ENCODE data around the gene HTR4. TPM values are rescaled to one million over a fixed set of nuclear protein-coding genes. Genes with fewer than 3 reads are reported as not detected.

The HTR4 gene
- total RNA-seq, 1 experiment from 2014 or later = not detected

DNA sequence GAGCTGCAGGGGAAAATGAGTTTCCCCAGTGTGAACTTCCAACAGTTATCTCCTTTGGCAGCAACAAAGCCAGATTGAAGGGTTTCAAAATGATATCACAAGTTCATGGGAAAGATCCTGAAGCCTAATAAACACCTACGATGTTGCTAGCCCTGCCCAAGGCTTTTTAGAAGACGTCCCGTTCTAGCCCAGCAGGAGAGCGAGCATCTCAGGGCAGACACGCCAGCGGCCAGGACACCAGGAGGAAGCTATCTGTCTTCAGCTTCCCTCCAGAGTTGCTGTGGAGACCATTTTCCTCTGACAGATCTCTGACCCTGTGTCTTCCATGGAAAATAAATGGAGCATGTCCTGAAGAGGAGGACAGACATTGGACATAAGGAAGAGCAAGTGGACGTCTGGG lies 172.1 kb downstream of the HTR4 start:
- no peak for TF ChIP-seq ATF3 (IDR thresholded peaks at IDR 0.05)
- intact Hi-C loops (cut with micrococcal nuclease) = loop anchor here (5.0 kb wide), 2 partner anchors 190 to 305 kb away; no protein-coding TSS in a partner anchor
- ChIA-PET POLR2A (no interaction called here), RAD21 (ENCODE audit: low non-redundant PET in 1 of 2, low total read pairs in 2 of 2, uncharacterized antibody in 2 of 2, unreplicated experiment in 2 of 2) (no interaction called here), CTCF (interaction anchor here (1.2 kb wide), 1 partner anchor 249 kb away, joined by 4 read pairs; no protein-coding TSS in a partner anchor)
- 0 out of 4 replicates have a peak, but pooled peaks cover 0 to 4% of the 10 kb centered on the region in 2 experiments for H3K4me1 ChIP-seq (ENCODE audit: control insufficient read depth in 1 of 2, insufficient read depth in 2 of 2, low read length in 2 of 2)
- H2AFZ ChIP-seq (ENCODE audit: low read depth, low read length, poor library complexity, severe bottlenecking) = peak overlapping the region; percentile 94
- ATAC-seq (no peak), DNase-seq (ENCODE audit: low read depth, low spot score) (no peak)
- H4K20me1 ChIP-seq (ENCODE audit: insufficient read depth) = no peaks in the 10 kb centered on the region
- BruUV-seq (replicated peaks) = no TSS peak
- no peaks in the 10 kb centered on the region for H3K9me3 ChIP-seq (ENCODE audit: control insufficient read depth in 1 of 2, insufficient read depth in 1 of 2, low read depth in 1 of 2, low read length in 2 of 2)
- no peaks in the 10 kb centered on the region for H3K9me2 ChIP-seq (ENCODE audit: insufficient read depth)
- peaks cover 19% of the 10 kb centered on the region; the same call in 1 of the 2 replicates for H3K27me3 ChIP-seq (ENCODE audit: insufficient read depth, low read length)
- H3K4me3 ChIP-seq (replicated peaks in 1 of 2; ENCODE audit: low read depth in 1 of 2, low read length in 2 of 2) = no peak overlapping the region
- no peaks in the 10 kb centered on the region for H3K36me3 ChIP-seq (ENCODE audit: control insufficient read depth in 1 of 2, insufficient read depth in 2 of 2, low read length in 2 of 2)
- no peak overlapping the region for H3K4me2 ChIP-seq (ENCODE audit: low read length)
- no peak overlapping the region for H3K9ac ChIP-seq (ENCODE audit: low read length)
- H3K27ac ChIP-seq (ENCODE audit: low read depth, low read length) = no peak overlapping the region
- no peaks in the 10 kb centered on the region for H3K79me2 ChIP-seq (ENCODE audit: insufficient read depth, low read length)

- Histone ChIP-seq H3K4me2 (ENCODE audit: low read length) (no peak overlapping the region), H3K9me3 (ENCODE audit: control insufficient read depth in 1 of 2, insufficient read depth in 1 of 2, low read depth in 1 of 2, low read length in 2 of 2) (no peaks in the 10 kb centered on the region), H3K79me2 (ENCODE audit: insufficient read depth, low read length) (no peaks in the 10 kb centered on the region), H3K9ac (ENCODE audit: low read length) (no peak overlapping the region), H3K9me2 (ENCODE audit: insufficient read depth) (no peaks in the 10 kb centered on the region), H4K20me1 (ENCODE audit: insufficient read depth) (no peaks in the 10 kb centered on the region), H2AFZ (ENCODE audit: low read depth, low read length, poor library complexity, severe bottlenecking) (no peak overlapping the region), H3K4me1 (ENCODE audit: control insufficient read depth in 1 of 2, insufficient read depth in 2 of 2, low read length in 2 of 2) (no peaks in the 10 kb centered on the region), H3K27me3 (ENCODE audit: insufficient read depth, low read length) (peaks cover 23% of the 10 kb centered on the region; the same call in 1 of the 2 replicates), H3K4me3 (replicated peaks in 1 of 2; ENCODE audit: low read depth in 1 of 2, low read length in 2 of 2) (no peak overlapping the region), H3K27ac (ENCODE audit: low read depth, low read length) (no peak overlapping the region), H3K36me3 (ENCODE audit: control insufficient read depth in 1 of 2, insufficient read depth in 2 of 2, low read length in 2 of 2) (no peaks in the 10 kb centered on the region)
- CTCF ChIA-PET = no interaction called here
- no peak for ATAC-seq
- POLR2A ChIA-PET = no interaction called here
- intact Hi-C loops (cut with micrococcal nuclease) = no loop called here
- RAD21 ChIA-PET (ENCODE audit: low non-redundant PET in 1 of 2, low total read pairs in 2 of 2, uncharacterized antibody in 2 of 2, unreplicated experiment in 2 of 2) = no interaction called here
- no TSS peak for BruUV-seq (replicated peaks)
- no peak for TF ChIP-seq REST (IDR thresholded peaks at IDR 0.05; ENCODE audit: low read depth)
- no peak for TF ChIP-seq POLR2A (IDR thresholded peaks at IDR 0.05; ENCODE audit: borderline replicate concordance, extremely low read depth, insufficient read depth, insufficient read length)
- TF ChIP-seq SP1 (IDR thresholded peaks at IDR 0.05; ENCODE audit: low read depth) = no peak
- no peak for TF ChIP-seq ATF3 (IDR thresholded peaks at IDR 0.05)
- TF ChIP-seq TCF7L2 (IDR thresholded peaks at IDR 0.05; ENCODE audit: borderline replicate concordance, extremely low read depth, insufficient read depth, insufficient read length) = no peak
- DNase-seq (ENCODE audit: low read depth, low spot score) = no peak
These were observed 176.9 kb downstream of the HTR4 start for GRCh38 chr5:148477429-148477828.
